ENCODE measurements around the gene ZNF215. TPM values are rescaled to one million over a fixed set of nuclear protein-coding genes. Genes with fewer than 3 reads are reported as not detected.

ZNF215 gene
- total and polyA plus RNA-seq, 2 donors (not counting 3 experiments of a cell fraction or from before 2014, with no cell fraction given): 1.2 to 2.9 TPM

- no peak overlapping the region for H3K4me2 ChIP-seq (ENCODE audit: insufficient read depth, low read length)
- DNase-seq (ENCODE audit: low read depth, low spot score) (no peak), FAIRE-seq (no peak)
- H3K4me1 ChIP-seq (ENCODE audit: control insufficient read depth, extremely low read depth, insufficient read depth, low read length): peaks cover 5% of the 10 kb centered on the region
- no TSS peak for BruUV-seq (replicated peaks)
- no peaks in the 10 kb centered on the region for H3K27me3 ChIP-seq (ENCODE audit: control insufficient read depth in 2 of 2, insufficient read depth in 2 of 2, low read length in 2 of 2)
- H3K36me3 ChIP-seq (ENCODE audit: control insufficient read depth in 2 of 2, extremely low read depth in 1 of 2, insufficient read depth in 2 of 2, low read length in 2 of 2): no peaks in the 10 kb centered on the region
- no peaks in the 10 kb centered on the region for H4K20me1 ChIP-seq (replicated peaks; ENCODE audit: control insufficient read depth, extremely low read depth, insufficient read depth, low read length)
- peaks cover 2% of the 10 kb centered on the region for H3K9me1 ChIP-seq (replicated peaks; ENCODE audit: control insufficient read depth, extremely low read depth, insufficient read depth, low read length)
- H2AFZ ChIP-seq (ENCODE audit: low read depth, low read length): no peak overlapping the region
- TF ChIP-seq EZH2 (IDR thresholded peaks at IDR 0.05; ENCODE audit: borderline replicate concordance, low read depth, low read length, severe bottlenecking) (no peak), MAX (IDR thresholded peaks at IDR 0.05; ENCODE audit: insufficient read depth, insufficient read length) (no peak)
- intact Hi-C loops (cut with micrococcal nuclease): no loop called here
- ChIA-PET POLR2A (no interaction called here), CTCF (no interaction called here)
- H3K79me2 ChIP-seq (ENCODE audit: control insufficient read depth, insufficient read depth, low read length): peaks cover 5% of the 10 kb centered on the region
- H3K27ac ChIP-seq (ENCODE audit: insufficient read depth, low read depth, low read length): no peak overlapping the region
- no peak overlapping the region for H3K4me3 ChIP-seq (replicated peaks in 1 of 3; ENCODE audit: insufficient read depth in 1 of 3, low read depth in 1 of 3, low read length in 3 of 3)
- dilution Hi-C loops (cut with MboI; ENCODE audit: extremely low pct_ligation_motif_present, low sequenced_read_pairs): no loop called here
- H3K9ac ChIP-seq (replicated peaks; ENCODE audit: extremely low read depth, insufficient read depth, low read length): no peak overlapping the region
- no peaks in the 10 kb centered on the region for H3K9me3 ChIP-seq (replicated peaks; ENCODE audit: control insufficient read depth, insufficient read depth, low read length)
Observed at GRCh38 chr11:6932145-6932544, 5.9 kb downstream of the ZNF215 start.

GRCh38 chr11:6941970-6942369 is 15.7 kb downstream of the ZNF215 start:
- Histone ChIP-seq H3K4me1 (ENCODE audit: control insufficient read depth, extremely low read depth, insufficient read depth, low read length) (no peaks in the 10 kb centered on the region), H3K9me3 (replicated peaks; ENCODE audit: control insufficient read depth, insufficient read depth, low read length) (no peaks in the 10 kb centered on the region), H3K27ac (ENCODE audit: insufficient read depth, low read depth, low read length) (no peak overlapping the region), H2AFZ (ENCODE audit: low read depth, low read length) (no peak overlapping the region), H3K4me2 (ENCODE audit: insufficient read depth, low read length) (no peak overlapping the region), H3K4me3 (replicated peaks in 1 of 3; ENCODE audit: insufficient read depth in 1 of 3, low read depth in 1 of 3, low read length in 3 of 3) (no peak overlapping the region), H3K36me3 (ENCODE audit: control insufficient read depth in 2 of 2, extremely low read depth in 1 of 2, insufficient read depth in 2 of 2, low read length in 2 of 2) (no peaks in the 10 kb centered on the region), H3K27me3 (ENCODE audit: control insufficient read depth in 2 of 2, insufficient read depth in 2 of 2, low read length in 2 of 2) (no peaks in the 10 kb centered on the region), H4K20me1 (replicated peaks; ENCODE audit: control insufficient read depth, extremely low read depth, insufficient read depth, low read length) (no peaks in the 10 kb centered on the region), H3K79me2 (ENCODE audit: control insufficient read depth, insufficient read depth, low read length) (no peaks in the 10 kb centered on the region), H3K9me1 (replicated peaks; ENCODE audit: control insufficient read depth, extremely low read depth, insufficient read depth, low read length) (no peaks in the 10 kb centered on the region), H3K9ac (replicated peaks; ENCODE audit: extremely low read depth, insufficient read depth, low read length) (no peak overlapping the region)
- no peak for DNase-seq (ENCODE audit: low read depth, low spot score)
- CTCF ChIA-PET: no interaction called here
- POLR2A ChIA-PET: no interaction called here
- no TSS peak for BruUV-seq (replicated peaks)
- intact Hi-C loops (cut with micrococcal nuclease) (no loop called here), dilution Hi-C loops (cut with MboI; ENCODE audit: extremely low pct_ligation_motif_present, low sequenced_read_pairs) (no loop called here)
- TF ChIP-seq POLR2A (IDR thresholded peaks at IDR 0.05; ENCODE audit: low read depth, low read length) (no peak), EZH2 (IDR thresholded peaks at IDR 0.05; ENCODE audit: borderline replicate concordance, low read depth, low read length, severe bottlenecking) (no peak), JUN (IDR thresholded peaks at IDR 0.05; ENCODE audit: borderline replicate concordance, insufficient read depth, insufficient read length, low read depth) (no peak), FOS (IDR thresholded peaks at IDR 0.05; ENCODE audit: borderline replicate concordance, insufficient read depth, low read length) (no peak), MYC (IDR thresholded peaks at IDR 0.05; ENCODE audit: low read depth, low read length) (no peak), CTCF (IDR thresholded peaks at IDR 0.05; ENCODE audit: extremely low read depth in 1 of 2, insufficient read depth in 1 of 2, low read depth in 1 of 2, low read length in 2 of 2) (no peak), GATA2 (IDR thresholded peaks at IDR 0.05; ENCODE audit: insufficient read depth, insufficient read length, low read depth, low read length) (no peak), POLR2AphosphoS5 (IDR thresholded peaks at IDR 0.05; ENCODE audit: insufficient read depth, low read depth, low read length) (no peak)
- no peak for FAIRE-seq
